GM19372 (cell line): Measurements from ENCODE around the gene SKA2.
A peak's percentile ranks its signal among the peaks of the same experiment; 100 is the strongest.
"Not testable (repeated sequence)": the region's sequence is repeated elsewhere in the genome, so short reads cannot be mapped to it uniquely, and the experiment has no call there.

ENCODE experiments used
- ATAC-seq: cut with Tn5 transposase; IDR thresholded peaks from one replicate; pipeline ENCODE4 v1.9.1; 2021; ENCODE audit warnings: mild to moderate bottlenecking, low read depth, moderate library complexity; ENCODE audit not compliant: unreplicated experiment

The SKA2 gene

GRCh38 chr17:59106463-59107305 is 48.3 kb downstream of the SKA2 start, which contains the start of gene TRIM37:
TRIM37 (minus strand) TSS chr17:59106880; CDS start chr17:59106461, 419 bp downstream.
- ATAC-seq = peak; percentile 96

- peak; percentile 9 for ATAC-seq
Observed at GRCh38 chr17:59105852-59106462, 49.0 kb downstream of the SKA2 start.

GRCh38 chr17:59101178-59101577 is 53.8 kb downstream of the SKA2 start:
- ATAC-seq = no peak

GRCh38 chr17:59097876-59098275 is 57.1 kb downstream of the SKA2 start:
- no peak for ATAC-seq

GRCh38 chr17:59094861-59095530 is 60.0 kb downstream of the SKA2 start:
- ATAC-seq = no peak

GRCh38 chr17:59093702-59094231 is 61.2 kb downstream of the SKA2 start:
- no peak for ATAC-seq

- no peak for ATAC-seq
Observed at GRCh38 chr17:59093145-59093701, 61.8 kb downstream of the SKA2 start.

GRCh38 chr17:59090593-59090992 is 64.4 kb downstream of the SKA2 start:
- not testable (repeated sequence) for ATAC-seq

GRCh38 chr17:59084154-59084553 is 70.8 kb downstream of the SKA2 start:
- no peak for ATAC-seq

- ATAC-seq = no peak
Observed at GRCh38 chr17:59074494-59074893, 80.5 kb downstream of the SKA2 start.

- no peak for ATAC-seq
Observed at GRCh38 chr17:59073972-59074371, 81.0 kb downstream of the SKA2 start.

GRCh38 chr17:59069856-59070255 is 85.1 kb downstream of the SKA2 start:
- ATAC-seq = no peak

- ATAC-seq = no peak
Observed at GRCh38 chr17:59067756-59068155, 87.2 kb downstream of the SKA2 start.

GRCh38 chr17:59067340-59067739 is 87.6 kb downstream of the SKA2 start:
- ATAC-seq = no peak

- ATAC-seq = no peak
Observed at GRCh38 chr17:59062509-59062908, 92.5 kb downstream of the SKA2 start.
